ENCODE results near the gene RFX4. TPM values are rescaled to one million over a fixed set of nuclear protein-coding genes. Genes with fewer than 3 reads are reported as not detected.

Gene RFX4
- total RNA-seq, 4 donors from 2014 or later, result not detected

- 82% methylated on average over 5 of the region's 6 CpGs for WGBS
- Histone ChIP-seq H3K9me3 (no peaks in the 10 kb centered on the region), H3K4me3 (no peak overlapping the region), H3K4me1 (no peaks in the 10 kb centered on the region), H3K27me3 (no peaks in the 10 kb centered on the region), H3K27ac (no peak overlapping the region), H3K36me3 (no peaks in the 10 kb centered on the region)
- no peak for DNase-seq (ENCODE audit: low spot score in 2 of 2)
- TF ChIP-seq POLR2A (IDR thresholded peaks at IDR 0.05), result no peak
- no peak for TF ChIP-seq EP300 (IDR thresholded peaks at IDR 0.05)
- no peak for TF ChIP-seq CTCF (IDR thresholded peaks at IDR 0.05)
- TF ChIP-seq POLR2AphosphoS5 (IDR thresholded peaks at IDR 0.05), result no peak
These were observed 110.4 kb downstream of the RFX4 start for GRCh38 chr12:106692896-106693820.

GRCh38 chr12:106696071-106696470, 113.3 kb downstream of the RFX4 start:
- DNase-seq (ENCODE audit: low spot score in 2 of 2), result no peak
- TF ChIP-seq POLR2A (IDR thresholded peaks at IDR 0.05), result no peak
- no peak for TF ChIP-seq POLR2AphosphoS5 (IDR thresholded peaks at IDR 0.05)
- no peak for TF ChIP-seq CTCF (IDR thresholded peaks at IDR 0.05)
- no peak for TF ChIP-seq EP300 (IDR thresholded peaks at IDR 0.05)
- 87% methylated on average over 5 of the region's 6 CpGs for WGBS
- Histone ChIP-seq H3K27ac (no peak overlapping the region), H3K9me3 (no peaks in the 10 kb centered on the region), H3K27me3 (no peaks in the 10 kb centered on the region), H3K36me3 (no peaks in the 10 kb centered on the region), H3K4me3 (no peak overlapping the region), H3K4me1 (no peaks in the 10 kb centered on the region)

GRCh38 chr12:106696681-106697417, 114.0 kb downstream of the RFX4 start:
- WGBS, result 81% methylated on average over 4 of the region's 4 CpGs
- no peaks in the 10 kb centered on the region for H3K9me3 ChIP-seq
- TF ChIP-seq CTCF (IDR thresholded peaks at IDR 0.05), result no peak
- no peak for TF ChIP-seq POLR2A (IDR thresholded peaks at IDR 0.05)
- no peak for TF ChIP-seq POLR2AphosphoS5 (IDR thresholded peaks at IDR 0.05)
- TF ChIP-seq EP300 (IDR thresholded peaks at IDR 0.05), result no peak
- H3K4me3 ChIP-seq, result no peak overlapping the region
- no peaks in the 10 kb centered on the region for H3K36me3 ChIP-seq
- no peaks in the 10 kb centered on the region for H3K27me3 ChIP-seq
- H3K4me1 ChIP-seq, result no peaks in the 10 kb centered on the region
- H3K27ac ChIP-seq, result no peak overlapping the region
- DNase-seq (ENCODE audit: low spot score in 2 of 2), result no peak

- Histone ChIP-seq H3K27ac (no peak overlapping the region), H3K27me3 (peaks cover 2% of the 10 kb centered on the region), H3K4me1 (no peaks in the 10 kb centered on the region), H3K4me3 (no peak overlapping the region), H3K36me3 (no peaks in the 10 kb centered on the region), H3K9me3 (no peaks in the 10 kb centered on the region)
- 21% methylated on average over 3 of the region's 3 CpGs for WGBS
- no peak for DNase-seq (ENCODE audit: low spot score in 2 of 2)
- TF ChIP-seq CTCF (IDR thresholded peaks at IDR 0.05) (no peak), EP300 (IDR thresholded peaks at IDR 0.05) (no peak), POLR2A (IDR thresholded peaks at IDR 0.05) (no peak), POLR2AphosphoS5 (IDR thresholded peaks at IDR 0.05) (no peak)
These were observed 121.3 kb downstream of the RFX4 start for GRCh38 chr12:106704081-106704480.

GRCh38 chr12:106705971-106706370, 123.2 kb downstream of the RFX4 start:
- TF ChIP-seq POLR2A (IDR thresholded peaks at IDR 0.05) (no peak), POLR2AphosphoS5 (IDR thresholded peaks at IDR 0.05) (no peak), EP300 (IDR thresholded peaks at IDR 0.05) (no peak), CTCF (IDR thresholded peaks at IDR 0.05) (no peak)
- no peaks in the 10 kb centered on the region for H3K9me3 ChIP-seq
- no peak overlapping the region for H3K27ac ChIP-seq
- no peak for DNase-seq (ENCODE audit: low spot score in 2 of 2)
- H3K27me3 ChIP-seq, result peaks cover 2% of the 10 kb centered on the region
- H3K36me3 ChIP-seq, result no peaks in the 10 kb centered on the region
- H3K4me3 ChIP-seq, result no peak overlapping the region
- H3K4me1 ChIP-seq, result no peaks in the 10 kb centered on the region
- WGBS, result 83% methylated on average over 5 of the region's 5 CpGs
